ENCODE measurements around the gene ATP2B2.

DNA sequence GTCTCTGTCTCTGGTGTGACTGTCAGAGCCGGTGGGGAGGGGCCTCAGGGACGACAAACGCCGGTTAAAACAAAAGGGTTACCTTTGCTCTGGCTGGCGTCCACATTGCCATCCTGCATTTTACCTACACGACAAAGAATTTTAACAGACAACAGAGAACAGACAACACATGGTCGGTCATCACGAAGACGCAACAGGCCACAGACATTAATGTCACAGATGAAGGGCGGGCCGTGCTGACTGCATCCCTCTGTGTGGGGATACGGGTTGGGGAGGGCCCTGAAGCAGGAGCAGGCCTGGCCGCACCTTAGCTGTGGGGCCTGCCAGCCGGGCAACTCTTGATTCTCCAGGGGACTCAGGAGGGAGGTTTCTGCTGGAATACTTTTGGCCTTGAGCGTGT, 126.2 kb downstream of the ATP2B2 start:
- TF ChIP-seq NPAS2 (CRISPR knock-in tag; IDR thresholded peaks at IDR 0.05; ENCODE audit: borderline replicate concordance): no peak
- TF ChIP-seq, protein P1, sequence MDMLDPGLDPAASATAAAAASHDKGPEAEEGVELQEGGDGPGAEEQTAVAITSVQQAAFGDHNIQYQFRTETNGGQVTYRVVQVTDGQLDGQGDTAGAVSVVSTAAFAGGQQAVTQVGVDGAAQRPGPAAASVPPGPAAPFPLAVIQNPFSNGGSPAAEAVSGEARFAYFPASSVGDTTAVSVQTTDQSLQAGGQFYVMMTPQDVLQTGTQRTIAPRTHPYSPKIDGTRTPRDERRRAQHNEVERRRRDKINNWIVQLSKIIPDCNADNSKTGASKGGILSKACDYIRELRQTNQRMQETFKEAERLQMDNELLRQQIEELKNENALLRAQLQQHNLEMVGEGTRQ (IDR thresholded peaks at IDR 0.05): no peak
- no peak for TF ChIP-seq FOSL2 (IDR thresholded peaks at IDR 0.05)
- no peak for TF ChIP-seq FOSL2 (CRISPR knock-in tag; IDR thresholded peaks at IDR 0.05)
- no peak for TF ChIP-seq RAD21 (conservative IDR thresholded peaks at IDR 0.05 in 1 of 2, IDR thresholded peaks at IDR 0.05 in 1 of 2)
- no peak for TF ChIP-seq POLR2A (IDR thresholded peaks at IDR 0.05; ENCODE audit: low read length)
- TF ChIP-seq, protein P2, sequence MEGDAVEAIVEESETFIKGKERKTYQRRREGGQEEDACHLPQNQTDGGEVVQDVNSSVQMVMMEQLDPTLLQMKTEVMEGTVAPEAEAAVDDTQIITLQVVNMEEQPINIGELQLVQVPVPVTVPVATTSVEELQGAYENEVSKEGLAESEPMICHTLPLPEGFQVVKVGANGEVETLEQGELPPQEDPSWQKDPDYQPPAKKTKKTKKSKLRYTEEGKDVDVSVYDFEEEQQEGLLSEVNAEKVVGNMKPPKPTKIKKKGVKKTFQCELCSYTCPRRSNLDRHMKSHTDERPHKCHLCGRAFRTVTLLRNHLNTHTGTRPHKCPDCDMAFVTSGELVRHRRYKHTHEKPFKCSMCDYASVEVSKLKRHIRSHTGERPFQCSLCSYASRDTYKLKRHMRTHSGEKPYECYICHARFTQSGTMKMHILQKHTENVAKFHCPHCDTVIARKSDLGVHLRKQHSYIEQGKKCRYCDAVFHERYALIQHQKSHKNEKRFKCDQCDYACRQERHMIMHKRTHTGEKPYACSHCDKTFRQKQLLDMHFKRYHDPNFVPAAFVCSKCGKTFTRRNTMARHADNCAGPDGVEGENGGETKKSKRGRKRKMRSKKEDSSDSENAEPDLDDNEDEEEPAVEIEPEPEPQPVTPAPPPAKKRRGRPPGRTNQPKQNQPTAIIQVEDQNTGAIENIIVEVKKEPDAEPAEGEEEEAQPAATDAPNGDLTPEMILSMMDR (IDR thresholded peaks at IDR 0.05): no peak
